ENCODE data around the gene CYB5A.

The CYB5A gene

GRCh38 chr18:74275736-74276135 is 16.0 kb downstream of the CYB5A start:
- no peak for DNase-seq

DNA sequence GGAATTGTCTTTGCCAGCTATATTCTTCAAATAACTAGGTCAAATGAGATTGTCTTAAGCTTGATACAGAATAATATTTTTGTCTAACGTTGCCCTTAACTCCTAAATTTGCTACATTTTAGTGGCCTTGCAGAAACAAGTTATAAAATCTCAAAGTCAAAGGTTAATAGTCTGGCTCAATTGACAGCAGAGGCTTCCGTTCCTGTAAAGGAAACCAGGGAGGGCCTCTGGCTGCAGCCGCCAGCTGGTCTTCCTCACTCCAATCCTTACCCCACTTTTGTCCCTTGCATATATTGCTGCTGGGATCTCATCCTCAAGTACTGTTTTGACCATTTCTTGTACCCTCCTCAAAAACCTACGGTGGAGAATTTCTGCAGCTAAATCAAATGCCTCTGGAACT is 17.1 kb downstream of the CYB5A start:
- no peak for DNase-seq

GRCh38 chr18:74273394-74273793 is 18.4 kb downstream of the CYB5A start:
- DNase-seq: no peak

GRCh38 chr18:74271635-74272034 is 20.1 kb downstream of the CYB5A start:
- DNase-seq: no peak

DNA sequence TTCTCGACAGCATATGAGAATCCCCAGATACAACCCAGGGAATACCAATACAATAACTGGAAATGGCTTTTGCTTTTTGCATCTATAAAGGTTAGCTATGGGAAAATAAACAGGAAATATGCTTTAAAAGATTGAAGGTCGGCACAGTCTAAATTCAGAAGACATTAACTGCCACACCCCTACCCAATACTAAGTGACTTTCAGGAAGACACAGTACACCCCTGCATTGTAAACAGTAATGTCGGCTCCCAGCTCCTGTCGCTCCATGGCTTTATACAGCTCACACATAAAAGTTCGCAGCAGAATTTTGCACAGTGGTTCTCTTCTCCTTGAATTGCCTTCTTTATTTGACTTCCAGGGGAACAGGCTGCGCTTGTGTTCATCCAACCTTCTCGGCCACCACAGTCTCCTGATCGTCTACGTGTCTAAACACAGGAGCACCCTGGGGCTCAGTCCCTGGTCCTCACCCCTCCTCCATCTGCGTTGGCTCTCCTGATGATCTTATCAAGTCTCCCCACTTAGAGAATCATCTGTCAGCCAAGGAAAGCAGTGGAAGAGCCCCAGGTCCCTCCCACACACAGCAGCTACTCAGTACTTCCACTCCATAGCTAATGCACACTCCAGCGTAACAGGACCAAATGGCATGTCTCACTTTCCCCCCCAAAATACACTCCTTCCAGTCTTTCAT is 22.7 kb downstream of the CYB5A start:
- no peak for DNase-seq

- no peak for DNase-seq
These were observed 23.6 kb downstream of the CYB5A start for GRCh38 chr18:74268175-74268574.

- DNase-seq: no peak
These were observed 25.6 kb downstream of the CYB5A start for GRCh38 chr18:74266161-74266560.

GRCh38 chr18:74265546-74266098 is 26.1 kb downstream of the CYB5A start:
- no peak for DNase-seq

DNA sequence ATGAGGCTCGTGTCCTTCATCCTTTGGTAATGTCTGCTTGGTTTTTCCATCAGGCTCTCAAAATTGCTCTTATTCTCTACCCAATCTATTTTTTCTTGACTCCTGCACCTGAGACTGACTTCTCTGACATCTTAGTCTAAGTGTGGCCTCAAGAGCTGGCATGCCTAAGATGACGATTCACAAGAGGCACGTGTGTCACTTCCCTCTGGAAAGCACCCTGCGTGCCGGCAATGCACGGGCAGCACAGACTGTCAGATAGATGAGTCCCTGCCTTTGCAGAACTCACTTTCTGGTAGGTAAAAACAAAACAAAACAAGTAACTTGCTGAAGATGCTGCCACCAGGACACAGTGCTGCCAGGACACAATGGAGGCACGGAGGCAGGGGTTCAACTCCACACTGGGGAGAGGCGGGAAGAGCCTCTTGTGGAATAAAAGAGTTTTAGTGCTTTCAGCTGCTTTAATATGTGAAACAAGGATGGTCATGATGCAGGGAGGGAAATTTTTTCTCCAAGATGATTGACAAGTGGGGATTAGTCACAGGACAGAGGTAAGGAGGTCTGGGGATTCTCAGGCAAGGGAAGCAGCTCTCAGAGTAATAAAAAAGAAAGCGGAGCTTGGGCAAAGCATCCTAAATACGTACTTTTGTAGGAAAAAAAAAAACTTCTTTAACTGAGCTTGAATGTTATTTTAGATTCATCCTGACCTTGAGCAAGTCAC is 27.3 kb downstream of the CYB5A start:
- peak; percentile 30 for DNase-seq

DNA sequence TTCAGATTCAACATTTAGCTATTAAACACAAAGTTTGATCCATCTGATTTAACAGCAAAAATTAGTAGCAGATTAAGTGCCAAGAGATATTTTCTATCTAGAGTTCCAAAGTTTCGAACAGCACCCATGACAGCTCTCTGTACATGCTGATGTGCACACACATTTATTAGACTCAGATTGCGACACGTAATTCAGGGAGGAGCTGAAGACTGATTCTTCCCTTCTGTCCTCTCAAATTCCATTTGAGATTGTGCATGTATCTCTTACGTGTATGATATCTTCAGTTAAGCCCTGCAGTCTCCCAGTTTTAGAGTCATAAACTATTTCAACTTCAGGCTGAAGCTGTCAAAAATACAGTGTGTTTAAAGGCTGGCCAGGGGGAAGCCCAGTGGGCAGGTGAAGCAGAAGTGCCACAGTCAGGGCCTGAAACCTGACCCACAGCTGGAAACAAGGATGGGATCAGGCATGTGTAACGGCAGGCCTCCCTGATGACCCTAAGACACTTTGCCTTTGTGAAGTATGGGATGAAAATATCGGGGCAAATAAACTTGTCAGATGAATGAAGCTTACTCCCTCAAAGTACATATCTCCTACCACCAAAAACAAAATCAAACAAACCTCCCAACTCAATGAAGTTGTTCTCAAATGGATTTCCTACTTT is 30.6 kb downstream of the CYB5A start:
- DNase-seq: no peak

GRCh38 chr18:74259347-74259746 is 32.4 kb downstream of the CYB5A start:
- DNase-seq: no peak

- no peak for DNase-seq
These were observed 34.7 kb downstream of the CYB5A start for GRCh38 chr18:74257083-74257482.

DNA sequence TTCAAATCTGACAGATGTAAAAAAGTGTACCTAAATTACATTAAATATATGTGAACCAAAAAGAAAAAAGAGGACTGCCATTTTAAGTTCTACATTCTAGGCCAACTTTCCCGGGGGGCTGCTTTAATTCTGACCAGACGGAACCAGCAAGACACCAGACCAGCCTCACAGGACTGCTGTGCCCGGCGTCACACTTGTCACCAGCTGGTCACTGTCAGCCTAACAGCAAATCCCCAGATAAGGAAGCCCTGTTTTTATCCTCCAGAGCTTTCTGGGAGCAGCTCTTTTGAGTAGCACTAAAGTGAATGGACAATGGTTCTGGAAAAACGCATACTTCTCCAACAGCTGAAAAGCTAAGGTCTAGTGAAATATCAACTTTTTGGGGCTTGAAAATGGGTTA is 35.6 kb downstream of the CYB5A start:
- no peak for DNase-seq

DNA sequence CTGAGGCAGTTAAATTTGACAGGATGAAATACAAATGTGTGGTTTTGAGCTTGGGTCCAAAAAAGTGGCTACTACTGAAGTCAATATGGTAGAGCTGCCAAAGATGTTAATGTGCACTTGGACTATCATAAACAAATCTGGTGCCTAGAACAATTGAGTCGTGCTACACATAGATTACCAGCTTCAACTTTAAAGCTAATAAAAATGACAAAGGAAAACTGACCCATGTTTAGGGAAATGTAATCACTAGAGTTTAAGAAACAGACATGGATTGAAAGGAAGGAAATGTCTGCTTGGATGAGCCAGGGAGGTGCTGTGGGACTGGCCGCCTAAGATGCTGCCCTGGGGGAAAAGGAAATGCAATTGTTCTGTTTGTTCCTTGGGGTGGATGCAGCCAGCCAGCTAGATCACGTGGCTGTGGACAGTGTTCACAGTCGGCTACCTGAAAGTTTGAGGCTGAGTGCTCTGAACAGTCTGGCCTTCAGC is 36.6 kb downstream of the CYB5A start:
- no peak for DNase-seq

DNA sequence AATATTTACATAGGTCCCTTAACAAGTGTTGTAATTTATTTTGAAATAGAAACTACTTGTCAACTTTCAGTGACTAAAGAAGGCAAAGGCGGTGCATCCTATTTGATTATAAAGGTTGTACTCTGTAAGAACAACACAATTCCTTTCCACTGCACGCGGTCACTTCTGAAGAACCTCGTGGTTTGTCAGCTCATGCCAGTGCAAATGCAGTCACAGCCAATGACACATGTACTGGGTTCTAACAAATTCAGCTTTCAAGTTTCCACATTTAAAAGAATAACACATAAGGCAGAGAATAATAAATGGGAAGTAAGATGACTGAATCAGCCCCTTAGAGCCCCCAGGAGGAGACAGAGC is 39.7 kb downstream of the CYB5A start:
- DNase-seq: peak; percentile 70

- DNase-seq: peak; percentile 72
These were observed 40.3 kb downstream of the CYB5A start for GRCh38 chr18:74251297-74252038.

GRCh38 chr18:74250131-74250530 is 41.6 kb downstream of the CYB5A start:
- DNase-seq: no peak

GRCh38 chr18:74249181-74249968 is 42.4 kb downstream of the CYB5A start:
- DNase-seq: peak; percentile 92

DNA sequence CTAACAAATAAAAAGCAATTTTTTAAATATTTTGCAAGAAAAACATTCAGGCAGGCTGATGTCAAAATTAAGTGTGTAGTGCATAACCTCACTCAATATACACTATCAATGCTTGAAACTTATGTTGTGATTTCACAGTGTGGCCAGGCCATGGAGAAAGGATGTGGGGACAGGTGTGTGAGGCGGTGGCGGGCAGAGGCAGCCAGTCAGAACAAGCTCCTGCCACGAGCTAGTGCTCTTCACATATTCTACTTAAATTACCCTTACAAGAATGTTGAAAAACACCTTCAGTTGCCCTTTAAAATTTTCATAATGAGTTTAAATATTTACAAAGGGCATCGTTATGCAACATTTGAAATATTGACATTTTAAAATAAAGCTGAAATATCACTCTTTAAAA is 43.2 kb downstream of the CYB5A start:
- no peak for DNase-seq

- no peak for DNase-seq
These were observed 43.6 kb downstream of the CYB5A start for GRCh38 chr18:74248189-74248588.

DNA sequence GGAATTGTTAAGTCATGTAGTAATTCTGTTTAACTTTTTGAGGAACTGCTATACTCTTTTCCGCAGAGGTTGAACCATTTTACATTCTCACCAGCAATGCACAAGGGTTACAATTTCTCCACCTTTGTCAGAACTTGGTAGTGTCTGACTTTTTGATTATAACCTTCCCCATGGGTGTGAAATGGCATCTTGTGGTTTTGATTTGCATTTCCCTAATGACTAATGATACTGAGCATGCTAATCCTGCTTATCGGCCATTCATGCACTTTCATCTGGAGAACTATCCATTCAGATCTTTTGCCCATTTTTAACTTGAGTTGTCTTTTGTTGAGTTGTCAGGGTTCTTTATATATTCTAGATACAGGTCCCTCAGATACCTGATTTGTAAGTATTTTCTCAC is 47.2 kb downstream of the CYB5A start:
- no peak for DNase-seq

DNA sequence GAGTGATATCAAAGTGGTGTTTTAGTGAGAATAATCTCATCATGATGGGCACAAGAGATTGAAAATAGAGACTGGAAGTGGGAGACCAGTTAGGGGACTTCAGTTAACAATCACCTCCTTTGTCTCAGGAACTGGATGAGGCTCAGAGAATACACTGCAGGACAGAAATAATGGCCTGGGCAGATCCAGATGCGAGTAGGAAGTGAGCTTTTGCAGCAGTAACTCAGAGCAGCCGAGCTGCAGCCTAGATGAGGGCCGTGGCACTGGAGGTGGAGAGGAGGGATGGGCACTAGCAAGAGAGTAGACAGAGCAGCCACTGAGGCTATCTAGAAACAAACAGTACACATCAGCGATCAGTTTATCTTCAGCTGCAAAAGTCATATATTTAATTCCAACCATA is 48.6 kb downstream of the CYB5A start:
- no peak for DNase-seq
